Loucy (cell line): ENCODE measurements around the gene PROM2.

Source experiments
- H2AFZ ChIP-seq: fragments of 200-600 bp; sonication (generic); 2 replicates; pipeline ENCODE4 v1.6.0; 2016; ENCODE audit warnings: antibody characterized with exemption, mild to moderate bottlenecking, low read length, moderate library complexity
- H3F3A ChIP-seq: fragments of 200-600 bp; 2 replicates; pipeline ENCODE4 v1.6.0; 2016; ENCODE audit warnings: antibody characterized with exemption, low read depth, mild to moderate bottlenecking
- H3K27me3 ChIP-seq: fragments of 200-600 bp; sonication (generic); 2 replicates; pipeline ENCODE4 v1.6.1; 2014; ENCODE audit warnings: low read length, mild to moderate bottlenecking; ENCODE audit not compliant: insufficient read depth, poor library complexity, severe bottlenecking
- H3K36me3 ChIP-seq: fragments of 200-600 bp; sonication (generic); 2 replicates; pipeline ENCODE4 v1.6.1; 2016; ENCODE audit warnings: low read length; ENCODE audit not compliant: insufficient read depth
- H3K4me1 ChIP-seq: fragments of 200-600 bp; sonication (generic); 2 replicates; pipeline ENCODE4 v1.5.1; 2014; ENCODE audit warnings: low read length, mild to moderate bottlenecking; ENCODE audit not compliant: insufficient read depth, poor library complexity, severe bottlenecking
- H3K4me2 ChIP-seq: fragments of 200-600 bp; sonication (generic); 2 replicates; pipeline ENCODE4 v1.6.0; 2014; ENCODE audit warnings: antibody characterized with exemption, low read length, low read depth, mild to moderate bottlenecking; ENCODE audit not compliant: poor library complexity, severe bottlenecking
- H3K4me3 ChIP-seq: fragments of 200-600 bp; sonication (generic); 2 replicates; pipeline ENCODE4 v1.5.1; 2014; ENCODE audit warnings: low read length, mild to moderate bottlenecking, mixed read lengths; ENCODE audit not compliant: poor library complexity, severe bottlenecking
- H3K79me2 ChIP-seq: fragments of 200-600 bp; sonication (generic); 2 replicates; pipeline ENCODE4 v1.6.1; 2014; ENCODE audit warnings: low read length; ENCODE audit not compliant: insufficient read depth
- H3K9ac ChIP-seq: fragments of 200-600 bp; sonication (generic); 2 replicates; pipeline ENCODE4 v1.6.0; 2014; ENCODE audit warnings: mild to moderate bottlenecking, low read depth, low read length, moderate library complexity; ENCODE audit not compliant: poor library complexity, severe bottlenecking
- H3K9me2 ChIP-seq: fragments of 200-600 bp; sonication (generic); replicated peaks from 2 replicates; pipeline ENCODE4 v1.6.1; 2016; ENCODE audit warnings: low read depth, low read length, mixed read lengths
- H3K9me3 ChIP-seq: fragments of 200-600 bp; sonication (generic); 2 replicates; pipeline ENCODE4 v1.6.1; 2014; ENCODE audit warnings: mild to moderate bottlenecking, antibody characterized with exemption, low read length, low read depth; ENCODE audit not compliant: insufficient read depth
- H4K20me1 ChIP-seq: fragments of 200-600 bp; sonication (generic); 2 replicates; pipeline ENCODE4 v1.6.0; 2014; ENCODE audit warnings: antibody characterized with exemption, low read length, mild to moderate bottlenecking; ENCODE audit not compliant: insufficient read depth, poor library complexity, severe bottlenecking
- EZH2phosphoT487 ChIP-seq: fragments of 200-600 bp; IDR thresholded peaks from 2 replicates; pipeline ENCODE4 v1.6.1; 2018; ENCODE audit warnings: antibody characterized with exemption, mild to moderate bottlenecking, moderate library complexity, borderline replicate concordance
- TF ChIP-seq, protein P1 (sequence below): fragments of 200-600 bp; sonication (generic); conservative IDR thresholded peaks from 2 replicates; pipeline ENCODE4 v1.5.1; 2014; ENCODE audit warnings: mild to moderate bottlenecking, antibody characterized with exemption, low read length

Gene PROM2

DNA sequence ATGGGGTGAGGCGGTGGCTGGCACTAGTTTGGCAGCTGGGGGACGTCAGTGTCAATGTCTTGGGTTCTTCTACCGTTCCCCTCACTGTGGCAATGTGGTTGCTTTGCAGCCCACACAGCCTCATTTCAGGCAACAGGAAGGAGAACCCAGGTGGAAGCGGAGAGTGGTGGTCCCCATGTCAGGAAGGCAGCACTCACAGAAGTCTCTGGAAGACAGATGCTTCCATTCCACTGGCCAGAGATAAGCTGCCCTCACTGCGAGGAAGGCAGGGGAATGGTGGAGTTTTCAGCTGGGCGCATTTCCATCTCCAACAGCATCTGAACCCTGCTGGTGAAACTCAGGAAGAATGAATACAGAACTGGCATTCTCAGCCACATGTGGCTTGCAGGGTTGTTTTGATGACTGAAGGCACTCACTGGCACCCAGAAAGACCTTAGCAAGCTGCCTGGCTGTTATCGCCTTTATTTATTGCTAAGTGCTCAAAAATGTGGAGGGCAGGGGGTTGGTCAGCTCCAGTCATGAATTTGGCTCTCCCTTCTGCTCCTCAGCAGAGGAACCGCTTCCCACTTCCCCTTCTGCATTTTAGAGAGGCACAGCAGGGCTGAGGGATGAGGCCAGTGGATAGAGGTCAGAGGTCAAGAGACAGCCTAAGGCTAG, 42.3 kb downstream of the PROM2 start:
- Histone ChIP-seq H3K9ac (no peak overlapping the region), H3K9me3 (no peaks in the 10 kb centered on the region), H3K4me3 (no peak overlapping the region), H3K4me2 (no peak overlapping the region), H3F3A (no peaks in the 10 kb centered on the region), H4K20me1 (no peaks in the 10 kb centered on the region), H3K4me1 (no peaks in the 10 kb centered on the region), H3K27me3 (no peaks in the 10 kb centered on the region), H3K9me2 (no peaks in the 10 kb centered on the region), H2AFZ (no peak overlapping the region), H3K79me2 (no peaks in the 10 kb centered on the region), H3K36me3 (no peaks in the 10 kb centered on the region)
- TF ChIP-seq EZH2phosphoT487, result no peak
- TF ChIP-seq, protein P1, sequence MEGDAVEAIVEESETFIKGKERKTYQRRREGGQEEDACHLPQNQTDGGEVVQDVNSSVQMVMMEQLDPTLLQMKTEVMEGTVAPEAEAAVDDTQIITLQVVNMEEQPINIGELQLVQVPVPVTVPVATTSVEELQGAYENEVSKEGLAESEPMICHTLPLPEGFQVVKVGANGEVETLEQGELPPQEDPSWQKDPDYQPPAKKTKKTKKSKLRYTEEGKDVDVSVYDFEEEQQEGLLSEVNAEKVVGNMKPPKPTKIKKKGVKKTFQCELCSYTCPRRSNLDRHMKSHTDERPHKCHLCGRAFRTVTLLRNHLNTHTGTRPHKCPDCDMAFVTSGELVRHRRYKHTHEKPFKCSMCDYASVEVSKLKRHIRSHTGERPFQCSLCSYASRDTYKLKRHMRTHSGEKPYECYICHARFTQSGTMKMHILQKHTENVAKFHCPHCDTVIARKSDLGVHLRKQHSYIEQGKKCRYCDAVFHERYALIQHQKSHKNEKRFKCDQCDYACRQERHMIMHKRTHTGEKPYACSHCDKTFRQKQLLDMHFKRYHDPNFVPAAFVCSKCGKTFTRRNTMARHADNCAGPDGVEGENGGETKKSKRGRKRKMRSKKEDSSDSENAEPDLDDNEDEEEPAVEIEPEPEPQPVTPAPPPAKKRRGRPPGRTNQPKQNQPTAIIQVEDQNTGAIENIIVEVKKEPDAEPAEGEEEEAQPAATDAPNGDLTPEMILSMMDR, result no peak

DNA sequence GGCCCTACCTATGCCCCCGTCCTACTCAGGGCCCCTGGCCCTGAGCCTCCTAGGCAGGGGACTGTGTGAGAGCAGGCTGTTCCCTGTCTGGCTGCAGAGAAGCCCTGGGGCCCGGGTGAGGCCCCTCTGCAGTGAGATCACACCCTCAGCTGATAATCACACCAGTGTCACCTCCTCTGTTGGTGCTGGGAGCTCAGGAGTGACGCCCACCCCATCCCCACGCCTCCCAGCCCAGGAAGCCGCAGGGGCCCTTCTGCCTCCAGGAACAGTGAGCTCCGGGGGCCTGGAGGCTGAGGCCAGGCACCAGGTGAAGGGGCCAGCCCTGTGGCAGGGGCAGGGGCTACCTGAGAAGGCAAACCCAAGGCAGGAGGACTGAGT, 42.9 kb downstream of the PROM2 start:
- no peaks in the 10 kb centered on the region for H3K27me3 ChIP-seq
- H3K36me3 ChIP-seq, result no peaks in the 10 kb centered on the region
- no peaks in the 10 kb centered on the region for H3K79me2 ChIP-seq
- no peaks in the 10 kb centered on the region for H3K4me1 ChIP-seq
- H2AFZ ChIP-seq, result no peak overlapping the region
- no peaks in the 10 kb centered on the region for H3F3A ChIP-seq
- no peak overlapping the region for H3K4me2 ChIP-seq
- H3K9me3 ChIP-seq, result no peaks in the 10 kb centered on the region
- H3K9me2 ChIP-seq, result no peaks in the 10 kb centered on the region
- H3K4me3 ChIP-seq, result no peak overlapping the region
- TF ChIP-seq, protein P1, result no peak
- TF ChIP-seq EZH2phosphoT487, result no peak
- no peak overlapping the region for H3K9ac ChIP-seq
- no peaks in the 10 kb centered on the region for H4K20me1 ChIP-seq

DNA sequence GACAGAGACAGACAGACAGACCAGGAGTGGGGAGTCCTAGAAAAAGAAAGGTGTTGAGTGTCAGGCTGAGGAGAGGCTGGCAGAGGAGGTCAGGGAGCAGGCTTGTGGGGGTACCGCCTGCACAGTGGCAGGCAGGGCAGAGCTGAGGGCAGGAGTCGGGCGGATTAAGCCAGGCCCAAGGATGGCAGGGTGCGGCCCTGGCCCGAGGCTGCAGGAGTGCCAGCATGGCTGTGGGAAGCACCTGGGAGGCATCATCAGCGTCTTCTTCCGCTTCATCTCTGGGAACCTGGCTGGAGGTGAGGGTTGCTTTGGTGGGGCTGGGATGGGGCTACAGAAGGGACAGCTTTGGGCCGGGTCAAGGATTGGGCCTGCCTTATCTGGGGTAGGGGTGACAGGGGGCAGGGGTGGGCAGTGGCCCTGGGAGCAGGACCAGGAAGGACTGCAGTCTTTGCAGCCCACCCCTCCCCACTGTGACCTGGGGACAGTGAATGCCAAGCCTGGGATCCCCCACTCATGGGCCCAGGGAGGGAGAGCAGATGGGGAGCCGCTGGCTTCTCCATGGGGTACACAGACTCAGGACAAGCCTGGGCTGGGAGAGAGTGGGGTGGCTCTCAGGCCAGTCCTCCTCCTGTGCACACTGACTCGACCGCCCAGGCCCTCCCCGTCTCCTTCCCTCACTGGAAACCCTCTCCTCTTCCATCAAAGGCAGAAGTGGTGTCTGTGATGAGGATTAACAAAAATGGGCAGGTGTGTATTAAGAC, 43.6 kb downstream of the PROM2 start:
- Histone ChIP-seq H3K4me2 (no peak overlapping the region), H3K36me3 (no peaks in the 10 kb centered on the region), H3K9ac (no peak overlapping the region), H2AFZ (no peak overlapping the region), H3K9me2 (no peaks in the 10 kb centered on the region), H3K27me3 (no peaks in the 10 kb centered on the region), H3F3A (no peaks in the 10 kb centered on the region), H3K4me3 (no peak overlapping the region), H3K79me2 (no peaks in the 10 kb centered on the region), H3K9me3 (no peaks in the 10 kb centered on the region), H4K20me1 (no peaks in the 10 kb centered on the region), H3K4me1 (no peaks in the 10 kb centered on the region)
- TF ChIP-seq, protein P1, result no peak
- no peak for TF ChIP-seq EZH2phosphoT487
